8988T (cell line): Measurements from ENCODE around the gene ACBD5.

ENCODE experiments used
- DNase-seq: peaks from one replicate; pipeline ENCODE4 v3.0.0; 2011

ACBD5 gene

GRCh38 chr10:27150261-27150660 lies 90.3 kb downstream of the ACBD5 start:
- DNase-seq = no peak

GRCh38 chr10:27147701-27148100 lies 92.9 kb downstream of the ACBD5 start:
- DNase-seq = no peak

DNA sequence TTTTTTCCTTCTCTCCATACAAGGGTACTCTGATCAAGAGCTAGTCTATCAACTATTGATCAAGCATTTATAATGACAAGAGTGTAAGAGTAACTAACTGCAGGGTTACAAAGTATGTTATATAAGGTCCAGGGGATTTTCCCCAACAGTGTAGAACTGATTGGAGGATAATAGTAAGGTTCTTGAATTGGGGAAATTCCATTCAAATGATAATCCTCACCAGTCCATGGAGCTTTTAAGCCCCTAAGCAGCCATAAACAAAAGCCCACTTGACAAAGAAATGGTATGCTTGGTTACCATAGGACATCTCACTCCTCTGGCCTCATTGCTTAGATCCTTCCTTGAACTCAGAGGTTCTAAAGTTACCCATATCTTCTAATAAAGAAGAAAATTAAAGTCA lies 94.7 kb downstream of the ACBD5 start:
- no peak for DNase-seq
